Stimulated activated CD4-positive, alpha-beta T cell treated with anti-CD3 and anti-CD28 coated beads, TNF-alpha, amount 100 ng/mL, for 48 hours (primary cell): ENCODE data around the gene ZNF709.
"Not testable (repeated sequence)": the region's sequence is repeated elsewhere in the genome, so short reads cannot be mapped to it uniquely, and the experiment has no call there.

Experiments used
- DNase-seq, 3 donors: peaks; one replicate each; pipeline ENCODE4 v3.0.0-alpha.2; 2020; ENCODE audit warnings: low read depth in 3 of 3

Gene ZNF709

GRCh38 chr19:12484371-12485051 is at the start of gene ZNF709:
Gene ZNF709 (minus strand): TSS chr19:12484816. CDS start chr19:12484657, 159 bp downstream.
- peak; percentile 75 to 87 (median 77) for DNase-seq

GRCh38 chr19:12527034-12527836 is 42.6 kb upstream of the ZNF709 start:
- no peak for DNase-seq

GRCh38 chr19:12526542-12526941 is 41.9 kb upstream of the ZNF709 start:
- DNase-seq, result no peak

GRCh38 chr19:12521996-12522395 is 37.4 kb upstream of the ZNF709 start:
- DNase-seq, result no peak

GRCh38 chr19:12513531-12514061 is 29.0 kb upstream of the ZNF709 start:
- no peak for DNase-seq

- no peak for DNase-seq
These were observed 12.4 kb upstream of the ZNF709 start for GRCh38 chr19:12497032-12497431.

- no peak for DNase-seq
These were observed 11.9 kb upstream of the ZNF709 start for GRCh38 chr19:12496480-12496879.

- DNase-seq, result peak; percentile 91 to 95 (median 92)
These were observed 10.6 kb upstream of the ZNF709 start for GRCh38 chr19:12495002-12495802.

GRCh38 chr19:12494260-12494860 is 9.7 kb upstream of the ZNF709 start:
- no peak for DNase-seq

- DNase-seq, result not testable (repeated sequence)
These were observed 1.7 kb upstream of the ZNF709 start for GRCh38 chr19:12486265-12486783.

GRCh38 chr19:12485571-12485970 is 955 bp upstream of the ZNF709 start:
- no peak for DNase-seq

GRCh38 chr19:12485052-12485416 is 418 bp upstream of the ZNF709 start:
- DNase-seq, result no peak

GRCh38 chr19:12484011-12484370 is 625 bp downstream of the ZNF709 start:
- no peak for DNase-seq

- no peak for DNase-seq
These were observed 2.1 kb downstream of the ZNF709 start for GRCh38 chr19:12482509-12482886.

GRCh38 chr19:12481781-12482508 is 2.7 kb downstream of the ZNF709 start:
- no peak for DNase-seq

GRCh38 chr19:12478234-12478941 is 6.2 kb downstream of the ZNF709 start:
- DNase-seq, result no peak

- DNase-seq, result not testable (repeated sequence)
These were observed 17.0 kb downstream of the ZNF709 start for GRCh38 chr19:12467651-12468050.

GRCh38 chr19:12465211-12465610 is 19.4 kb downstream of the ZNF709 start:
- no peak for DNase-seq

- DNase-seq, result no peak
These were observed 19.8 kb downstream of the ZNF709 start for GRCh38 chr19:12464769-12465168.

- DNase-seq, result not testable (repeated sequence)
These were observed 20.5 kb downstream of the ZNF709 start for GRCh38 chr19:12464139-12464538.
